SK-N-SH treated with all-trans-retinoic acid at 6 μM for 48 hours (cell line): ENCODE data around the gene BTNL3.

Experiments
- ARNTL ChIP-seq: fragments of 450-650 bp; formaldehyde crosslinking; IDR thresholded peaks from 2 replicates; pipeline ENCODE4 v1.5.0; 2020; ENCODE audit warnings: low read depth, mild to moderate bottlenecking, moderate library complexity, borderline replicate concordance
- CREB5 ChIP-seq: fragments of 250-450 bp; sonication (Bioruptor Pico); IDR thresholded peaks from 2 replicates; pipeline ENCODE4 v1.5.1; 2020; ENCODE audit warnings: low read depth, mild to moderate bottlenecking, moderate library complexity
- CSDC2 ChIP-seq: fragments of 250-450 bp; sonication (Bioruptor Pico); IDR thresholded peaks from 2 replicates; pipeline ENCODE4 v1.5.0; 2020; ENCODE audit warnings: mild to moderate bottlenecking, moderate library complexity
- GLIS3 ChIP-seq: fragments of 250-450 bp; sonication (Bioruptor Pico); IDR thresholded peaks from 2 replicates; pipeline ENCODE4 v1.5.0; 2020; ENCODE audit warnings: mild to moderate bottlenecking, moderate library complexity
- ISL1 ChIP-seq: fragments of 250-450 bp; sonication (Bioruptor Pico); IDR thresholded peaks from 2 replicates; pipeline ENCODE4 v2.1.2; 2022; ENCODE audit warnings: mild to moderate bottlenecking, moderate library complexity
- PATZ1 ChIP-seq: fragments of 250-450 bp; sonication (Bioruptor Pico); IDR thresholded peaks from 2 replicates; pipeline ENCODE4 v1.8.0; 2020; ENCODE audit warnings: mild to moderate bottlenecking, moderate library complexity, borderline replicate concordance
- RARB ChIP-seq: fragments of 250-450 bp; sonication (Bioruptor Pico); IDR thresholded peaks from 2 replicates; pipeline ENCODE4 v1.8.0; 2021; ENCODE audit warnings: mild to moderate bottlenecking, moderate library complexity
- TCF4 ChIP-seq: fragments of 250-450 bp; sonication (Bioruptor Pico); IDR thresholded peaks from 2 replicates; pipeline ENCODE4 v1.8.0; 2021; ENCODE audit warnings: mild to moderate bottlenecking, moderate library complexity, borderline replicate concordance
- TOX ChIP-seq: fragments of 250-450 bp; sonication (Bioruptor Pico); IDR thresholded peaks from 2 replicates; pipeline ENCODE4 v1.8.0; 2021; ENCODE audit warnings: mild to moderate bottlenecking, moderate library complexity, borderline replicate concordance
- ZC3H10 ChIP-seq: fragments of 250-450 bp; sonication (Bioruptor Pico); IDR thresholded peaks from 2 replicates; pipeline ENCODE4 v1.5.1; 2021; ENCODE audit warnings: mild to moderate bottlenecking, moderate library complexity
- ZFP3 ChIP-seq: fragments of 250-450 bp; sonication (Bioruptor Pico); IDR thresholded peaks from 2 replicates; pipeline ENCODE4 v1.5.0; 2020; ENCODE audit warnings: mild to moderate bottlenecking, moderate library complexity
- ZNF565 ChIP-seq: fragments of 450-650 bp; formaldehyde crosslinking; conservative IDR thresholded peaks from 2 replicates; pipeline ENCODE4 v1.5.0; 2020; ENCODE audit warnings: low read depth, mild to moderate bottlenecking, moderate library complexity
- ZNF70 ChIP-seq: fragments of 450-650 bp; formaldehyde crosslinking; IDR thresholded peaks from 2 replicates; pipeline ENCODE4 v1.5.0; 2020; ENCODE audit warnings: mild to moderate bottlenecking, moderate library complexity
- ZNF8 ChIP-seq: fragments of 450-650 bp; formaldehyde crosslinking; IDR thresholded peaks from 2 replicates; pipeline ENCODE4 v1.5.0; 2020; ENCODE audit warnings: mild to moderate bottlenecking, moderate library complexity

GRCh38 chr5:181044093-181044599 lies 55.5 kb downstream of the BTNL3 start:
- TF ChIP-seq ZNF565 (no peak), CREB5 (CRISPR knock-in tag) (no peak), TOX (CRISPR knock-in tag) (no peak), ZFP3 (no peak), GLIS3 (CRISPR knock-in tag) (no peak), TCF4 (CRISPR knock-in tag) (no peak), ARNTL (no peak), RARB (CRISPR knock-in tag) (no peak), CSDC2 (no peak), ZNF70 (CRISPR knock-in tag) (no peak), PATZ1 (CRISPR knock-in tag) (no peak), ZC3H10 (CRISPR knock-in tag) (no peak), ZNF8 (CRISPR knock-in tag) (no peak), ISL1 (no peak)
